KMS-11 (cell line): Measurements from ENCODE around the gene SLC39A8.

Source experiments
- H2AFZ ChIP-seq: fragments of 200-600 bp; sonication (generic); 2 replicates; pipeline ENCODE4 v1.6.1; 2016; ENCODE audit warnings: antibody characterized with exemption, mixed run types, low read depth
- H3K27ac ChIP-seq: fragments of 200-600 bp; sonication (generic); 2 replicates; pipeline ENCODE4 v1.6.1; 2016; ENCODE audit warnings: mild to moderate bottlenecking, mixed run types
- H3K27me3 ChIP-seq: fragments of 200-600 bp; sonication (generic); 2 replicates; pipeline ENCODE4 v1.6.1; 2017; ENCODE audit warnings: mild to moderate bottlenecking, low read depth, mixed run types, moderate library complexity; ENCODE audit not compliant: insufficient read depth
- H3K36me3 ChIP-seq: fragments of 200-600 bp; sonication (generic); 2 replicates; pipeline ENCODE4 v1.6.1; 2017; ENCODE audit warnings: mild to moderate bottlenecking, mixed run types; ENCODE audit not compliant: insufficient read depth
- H3K4me1 ChIP-seq: fragments of 200-600 bp; sonication (generic); 2 replicates; pipeline ENCODE4 v1.6.1; 2016; ENCODE audit warnings: mild to moderate bottlenecking, low read depth, mixed run types; ENCODE audit not compliant: poor library complexity, severe bottlenecking
- H3K4me2 ChIP-seq: fragments of 200-600 bp; sonication (generic); 2 replicates; pipeline ENCODE4 v1.7.0; 2016; ENCODE audit warnings: mild to moderate bottlenecking, mixed run types
- H3K4me3 ChIP-seq: fragments of 200-600 bp; sonication (generic); IDR thresholded peaks from 2 replicates; pipeline ENCODE4 v1.6.1; 2017; ENCODE audit warnings: low read depth, low read length, mixed read lengths; ENCODE audit not compliant: insufficient read depth
- H3K79me2 ChIP-seq: fragments of 200-600 bp; sonication (generic); 2 replicates; pipeline ENCODE4 v1.6.1; 2016; ENCODE audit warnings: low read depth, mixed run types; ENCODE audit not compliant: insufficient read depth
- H3K9ac ChIP-seq: fragments of 200-600 bp; sonication (generic); 2 replicates; pipeline ENCODE4 v1.6.1; 2016; ENCODE audit warnings: mild to moderate bottlenecking, mixed run types
- H4K20me1 ChIP-seq: fragments of 200-600 bp; sonication (generic); 2 replicates; pipeline ENCODE4 v1.6.1; 2016; ENCODE audit warnings: mild to moderate bottlenecking, mixed run types; ENCODE audit not compliant: insufficient read depth
- TF ChIP-seq, protein P1 (sequence below): fragments of 200-600 bp; sonication (generic); conservative IDR thresholded peaks from 2 replicates; pipeline ENCODE4 v1.6.1; 2017; ENCODE audit warnings: low read depth, mild to moderate bottlenecking, antibody characterized with exemption, low read length, moderate library complexity, mixed read lengths

SLC39A8 gene

DNA sequence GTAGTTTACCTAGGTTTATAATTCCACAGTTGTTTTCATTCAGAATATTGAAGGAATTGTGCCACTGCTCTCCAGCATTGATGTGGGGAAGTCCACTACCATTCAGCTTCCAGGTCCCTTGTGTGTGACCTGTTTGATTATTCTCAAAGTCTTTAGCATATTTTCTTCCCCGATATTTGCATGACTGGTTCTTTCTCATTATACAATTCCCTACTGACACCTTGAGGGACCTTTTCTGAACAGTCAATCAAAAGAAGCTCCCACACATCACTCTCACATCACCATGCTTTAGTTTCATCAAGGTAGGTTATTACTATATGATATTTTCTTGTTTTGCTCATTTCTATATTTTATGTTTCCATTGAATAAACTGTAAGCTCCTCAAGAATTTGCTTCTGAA is 44.1 kb downstream of the SLC39A8 start:
- TF ChIP-seq, protein P1, sequence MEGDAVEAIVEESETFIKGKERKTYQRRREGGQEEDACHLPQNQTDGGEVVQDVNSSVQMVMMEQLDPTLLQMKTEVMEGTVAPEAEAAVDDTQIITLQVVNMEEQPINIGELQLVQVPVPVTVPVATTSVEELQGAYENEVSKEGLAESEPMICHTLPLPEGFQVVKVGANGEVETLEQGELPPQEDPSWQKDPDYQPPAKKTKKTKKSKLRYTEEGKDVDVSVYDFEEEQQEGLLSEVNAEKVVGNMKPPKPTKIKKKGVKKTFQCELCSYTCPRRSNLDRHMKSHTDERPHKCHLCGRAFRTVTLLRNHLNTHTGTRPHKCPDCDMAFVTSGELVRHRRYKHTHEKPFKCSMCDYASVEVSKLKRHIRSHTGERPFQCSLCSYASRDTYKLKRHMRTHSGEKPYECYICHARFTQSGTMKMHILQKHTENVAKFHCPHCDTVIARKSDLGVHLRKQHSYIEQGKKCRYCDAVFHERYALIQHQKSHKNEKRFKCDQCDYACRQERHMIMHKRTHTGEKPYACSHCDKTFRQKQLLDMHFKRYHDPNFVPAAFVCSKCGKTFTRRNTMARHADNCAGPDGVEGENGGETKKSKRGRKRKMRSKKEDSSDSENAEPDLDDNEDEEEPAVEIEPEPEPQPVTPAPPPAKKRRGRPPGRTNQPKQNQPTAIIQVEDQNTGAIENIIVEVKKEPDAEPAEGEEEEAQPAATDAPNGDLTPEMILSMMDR: no peak
- Histone ChIP-seq H3K27ac (no peak overlapping the region), H3K4me3 (no peak overlapping the region), H3K4me2 (no peak overlapping the region), H3K79me2 (no peaks in the 10 kb centered on the region), H3K9ac (no peak overlapping the region), H3K27me3 (no peaks in the 10 kb centered on the region), H2AFZ (no peak overlapping the region), H3K4me1 (no peaks in the 10 kb centered on the region), H3K36me3 (no peaks in the 10 kb centered on the region), H4K20me1 (no peaks in the 10 kb centered on the region)

DNA sequence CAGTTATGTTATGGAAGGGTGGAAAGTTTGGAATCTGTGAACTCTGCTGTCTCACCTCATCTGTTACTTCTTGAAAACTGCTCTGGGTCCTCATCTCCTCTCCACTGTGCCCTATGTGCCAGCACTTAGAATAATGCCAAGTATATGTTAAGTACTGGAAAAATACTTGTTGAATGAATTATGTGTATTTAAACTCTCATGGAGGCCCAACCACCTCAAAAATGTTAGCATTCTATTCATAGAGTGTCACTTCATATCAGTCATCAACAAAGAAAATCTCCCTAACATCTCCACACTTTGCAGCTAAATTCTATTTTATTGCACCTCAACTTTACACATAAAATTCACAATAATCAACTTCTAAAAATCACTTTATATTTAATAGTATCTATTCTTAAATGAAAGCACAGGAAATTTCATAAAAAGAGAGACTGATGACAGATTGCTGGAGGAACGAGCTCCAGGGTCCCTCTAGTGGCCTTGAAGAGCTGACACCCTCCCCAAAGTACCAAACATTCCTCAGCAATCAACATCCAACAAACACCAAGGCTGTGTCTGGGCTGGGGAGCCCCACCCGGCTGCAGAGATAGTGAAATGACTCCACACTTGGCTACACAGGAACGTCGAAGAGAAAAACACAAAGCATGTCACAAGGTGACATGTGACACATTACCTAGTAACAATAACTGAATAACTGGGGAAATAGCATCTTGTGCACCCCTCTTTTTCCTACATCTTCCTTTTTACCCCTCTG is 45.8 kb downstream of the SLC39A8 start:
- no peaks in the 10 kb centered on the region for H4K20me1 ChIP-seq
- no peak overlapping the region for H3K27ac ChIP-seq
- H3K27me3 ChIP-seq: no peaks in the 10 kb centered on the region
- no peak overlapping the region for H3K9ac ChIP-seq
- TF ChIP-seq, protein P1: peak; percentile 87
- H2AFZ ChIP-seq: no peak overlapping the region
- no peaks in the 10 kb centered on the region for H3K4me1 ChIP-seq
- no peaks in the 10 kb centered on the region for H3K79me2 ChIP-seq
- H3K4me3 ChIP-seq: no peak overlapping the region
- no peak overlapping the region for H3K4me2 ChIP-seq
- no peaks in the 10 kb centered on the region for H3K36me3 ChIP-seq

DNA sequence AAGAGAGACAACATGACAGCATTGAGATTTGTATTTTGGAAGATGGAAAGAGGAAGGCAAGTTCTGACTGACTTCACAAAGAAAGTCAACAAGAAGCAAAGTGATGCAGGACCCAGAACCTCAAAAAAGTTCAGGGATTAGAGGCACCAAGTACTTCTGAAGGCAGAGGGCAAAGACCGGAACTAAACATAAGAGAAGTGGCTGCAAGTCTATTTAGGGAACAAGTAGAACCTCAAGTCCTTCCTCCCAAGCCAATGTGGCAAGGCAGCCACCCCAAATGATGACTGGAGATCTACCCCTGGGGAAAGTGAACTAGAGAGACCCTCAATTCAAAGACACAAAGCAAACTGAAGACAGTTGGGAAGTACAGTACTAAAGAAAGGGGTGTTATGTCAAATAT is 46.6 kb downstream of the SLC39A8 start:
- Histone ChIP-seq H3K4me1 (no peaks in the 10 kb centered on the region), H3K9ac (no peak overlapping the region), H3K4me2 (no peak overlapping the region), H3K36me3 (no peaks in the 10 kb centered on the region), H3K27ac (no peak overlapping the region), H2AFZ (no peak overlapping the region), H3K4me3 (no peak overlapping the region), H3K79me2 (no peaks in the 10 kb centered on the region), H4K20me1 (no peaks in the 10 kb centered on the region), H3K27me3 (no peaks in the 10 kb centered on the region)
- TF ChIP-seq, protein P1: no peak

DNA sequence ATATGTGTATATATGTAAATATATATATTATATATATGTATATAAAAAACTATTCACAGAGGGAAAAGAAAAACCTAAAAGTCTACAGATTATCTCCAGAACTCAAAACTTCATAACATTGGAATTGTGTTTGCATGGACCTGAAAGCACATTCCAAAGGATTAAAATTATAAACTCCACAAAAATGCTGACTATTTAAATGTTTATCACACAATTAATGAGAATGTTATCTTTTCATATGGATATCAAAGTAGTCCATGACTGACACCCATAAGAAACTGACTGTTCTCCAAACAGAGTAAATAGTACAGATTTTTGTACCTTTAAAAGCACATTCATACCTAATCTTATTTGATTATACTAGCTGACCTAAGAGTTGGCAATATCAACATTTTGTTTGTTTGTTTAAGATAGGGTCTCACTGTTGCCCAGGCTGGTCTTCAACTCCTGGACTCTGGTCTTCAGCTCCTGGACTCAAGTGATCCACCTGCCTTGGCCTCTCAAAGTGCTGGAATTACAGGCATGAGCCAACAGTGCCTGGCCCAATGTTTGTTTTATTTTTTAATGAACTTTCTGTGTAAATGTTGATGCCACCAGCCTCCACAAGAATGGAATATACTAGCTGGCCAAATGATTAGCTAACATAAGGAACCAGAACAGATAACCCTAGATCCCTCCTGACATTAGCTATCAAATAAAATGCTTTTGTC is 50.0 kb downstream of the SLC39A8 start:
- no peaks in the 10 kb centered on the region for H3K27me3 ChIP-seq
- no peaks in the 10 kb centered on the region for H3K79me2 ChIP-seq
- no peak overlapping the region for H3K27ac ChIP-seq
- H3K4me1 ChIP-seq: no peaks in the 10 kb centered on the region
- no peak overlapping the region for H3K4me3 ChIP-seq
- TF ChIP-seq, protein P1: no peak
- no peak overlapping the region for H2AFZ ChIP-seq
- H3K36me3 ChIP-seq: no peaks in the 10 kb centered on the region
- H4K20me1 ChIP-seq: no peaks in the 10 kb centered on the region
- H3K9ac ChIP-seq: no peak overlapping the region
- H3K4me2 ChIP-seq: no peak overlapping the region
